ENCODE results near the gene IFNA4. TPM values are rescaled to one million over a fixed set of nuclear protein-coding genes. Genes with fewer than 3 reads are reported as not detected.
"Not testable (repeated sequence)": the region's sequence is repeated elsewhere in the genome, so short reads cannot be mapped to it uniquely, and the experiment has no call there.

The IFNA4 gene
- total and polyA plus RNA-seq, 2 of the 8 experiments (the other 6 are each of a cell fraction or from before 2014, with no cell fraction given), result not detected

- H3K9me3 ChIP-seq (ENCODE audit: insufficient read depth in 2 of 2, low read depth in 1 of 2, low read length in 1 of 2); H3K79me2 ChIP-seq (ENCODE audit: control insufficient read depth in 1 of 2, insufficient read depth in 2 of 2, low read length in 2 of 2); H2AFZ ChIP-seq (ENCODE audit: low read length); H2BK20ac ChIP-seq (ENCODE audit: low read length); H3K27me3 ChIP-seq (replicated peaks in 1 of 4; ENCODE audit: control insufficient read depth in 3 of 4, extremely low read depth in 1 of 4, insufficient read depth in 3 of 4, low read length in 3 of 4); H3K23me2 ChIP-seq (ENCODE audit: low read depth, low read length); DNase-seq (ENCODE audit: low read depth in 1 of 2, low spot score in 2 of 2); H3K14ac ChIP-seq (ENCODE audit: insufficient read length); H4K5ac ChIP-seq (ENCODE audit: insufficient read length, low read depth, low read length); H3K36me3 ChIP-seq (ENCODE audit: control insufficient read depth in 2 of 4, insufficient read depth in 4 of 4, low read length in 3 of 4); H3K4me2 ChIP-seq (ENCODE audit: insufficient read depth in 1 of 2, low read depth in 2 of 2, low read length in 2 of 2); H2BK5ac ChIP-seq (ENCODE audit: low read depth, low read length); H4K8ac ChIP-seq (ENCODE audit: extremely low read depth, insufficient read depth, low read length); H3K79me1 ChIP-seq (ENCODE audit: low read depth, low read length); H3K23ac ChIP-seq (ENCODE audit: insufficient read length); H3K18ac ChIP-seq (ENCODE audit: extremely low read depth, low read length); H4K91ac ChIP-seq (replicated peaks; ENCODE audit: insufficient read length, low read length); H2BK12ac ChIP-seq (ENCODE audit: low read depth, low read length); FAIRE-seq; H3K4me1 ChIP-seq (replicated peaks in 1 of 4; ENCODE audit: control insufficient read depth in 3 of 4, insufficient read depth in 4 of 4, low read length in 3 of 4); H3K9ac ChIP-seq (replicated peaks in 1 of 4; ENCODE audit: extremely low read depth in 1 of 4, low read depth in 3 of 4, low read length in 3 of 4); H2BK120ac ChIP-seq (replicated peaks; ENCODE audit: low read depth, low read length); H2AK5ac ChIP-seq (ENCODE audit: low read depth, low read length); H2BK15ac ChIP-seq (ENCODE audit: low read length); H3K4ac ChIP-seq (replicated peaks; ENCODE audit: insufficient read length, low read depth, low read length); H3K27ac ChIP-seq (ENCODE audit: low read depth, low read length); H4K20me1 ChIP-seq (replicated peaks in 1 of 2; ENCODE audit: control insufficient read depth in 1 of 2, insufficient read depth in 2 of 2, low read length in 2 of 2); POLR2A ChIA-PET (ENCODE audit: partially characterized antibody); H3K4me3 ChIP-seq (ENCODE audit: extremely low read depth in 1 of 4, insufficient read depth in 2 of 4, low read depth in 3 of 4, low read length in 4 of 4); H3K56ac ChIP-seq (replicated peaks; ENCODE audit: insufficient read length, low read depth, low read length): not testable (repeated sequence)
- CTCF ChIA-PET (ENCODE audit: partially characterized antibody), result interaction anchor here (2.1 kb wide), 1 partner anchor 24 kb away, joined by 4 read pairs; no protein-coding TSS in a partner anchor
- 99% methylated on average over 3 of the region's 3 CpGs; no CpG with 5 or more reads in 1 of the 2 experiments for WGBS, 2 experiments (ENCODE audit: extremely low coverage in 1 of 2, insufficient coverage in 1 of 2, insufficient read length in 1 of 2, insufficient replicate concordance in 2 of 2, low coverage in 1 of 2, low lambda C conversion rate in 2 of 2, missing lambda C conversion rate in 1 of 2)
These were observed 19.7 kb upstream of the IFNA4 start, which contains the start of gene IFNA10 for GRCh38 chr9:21207043-21207442. Gene IFNA10 (minus strand): TSS chr9:21207143. CDS start chr9:21207097, 46 bp downstream.
